Measurements from ENCODE around the gene C10orf62.

GRCh38 chr10:97578171-97578844 is 11.2 kb upstream of the C10orf62 start:
- TF ChIP-seq RBBP5 (IDR thresholded peaks at IDR 0.05; ENCODE audit: borderline replicate concordance, low read depth, low read length) (no peak), EP300 (IDR thresholded peaks at IDR 0.05; ENCODE audit: borderline replicate concordance in 1 of 2, low read depth in 2 of 2, low read length in 2 of 2) (no peak), POLR2A (IDR thresholded peaks at IDR 0.05; ENCODE audit: control extremely low read depth in 1 of 2, low read depth in 2 of 2, low read length in 2 of 2) (no peak), TEAD4 (IDR thresholded peaks at IDR 0.05; ENCODE audit: low read depth, low read length) (no peak), JUND (IDR thresholded peaks at IDR 0.05; ENCODE audit: low read length) (no peak), CBX5 (IDR thresholded peaks at IDR 0.05; ENCODE audit: low read depth, low read length) (no peak)
- TF ChIP-seq, protein P1, sequence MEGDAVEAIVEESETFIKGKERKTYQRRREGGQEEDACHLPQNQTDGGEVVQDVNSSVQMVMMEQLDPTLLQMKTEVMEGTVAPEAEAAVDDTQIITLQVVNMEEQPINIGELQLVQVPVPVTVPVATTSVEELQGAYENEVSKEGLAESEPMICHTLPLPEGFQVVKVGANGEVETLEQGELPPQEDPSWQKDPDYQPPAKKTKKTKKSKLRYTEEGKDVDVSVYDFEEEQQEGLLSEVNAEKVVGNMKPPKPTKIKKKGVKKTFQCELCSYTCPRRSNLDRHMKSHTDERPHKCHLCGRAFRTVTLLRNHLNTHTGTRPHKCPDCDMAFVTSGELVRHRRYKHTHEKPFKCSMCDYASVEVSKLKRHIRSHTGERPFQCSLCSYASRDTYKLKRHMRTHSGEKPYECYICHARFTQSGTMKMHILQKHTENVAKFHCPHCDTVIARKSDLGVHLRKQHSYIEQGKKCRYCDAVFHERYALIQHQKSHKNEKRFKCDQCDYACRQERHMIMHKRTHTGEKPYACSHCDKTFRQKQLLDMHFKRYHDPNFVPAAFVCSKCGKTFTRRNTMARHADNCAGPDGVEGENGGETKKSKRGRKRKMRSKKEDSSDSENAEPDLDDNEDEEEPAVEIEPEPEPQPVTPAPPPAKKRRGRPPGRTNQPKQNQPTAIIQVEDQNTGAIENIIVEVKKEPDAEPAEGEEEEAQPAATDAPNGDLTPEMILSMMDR (IDR thresholded peaks at IDR 0.05; ENCODE audit: control extremely low read depth in 1 of 3, insufficient read depth in 1 of 3, low read depth in 1 of 3, low read length in 3 of 3) = no peak
